Testis (tissue), 3 donors: ENCODE data around the gene NOX3. TPM values are rescaled to one million over a fixed set of nuclear protein-coding genes. Genes with fewer than 3 reads are reported as not detected.

Source experiments
- DNase-seq: peaks from one replicate; pipeline ENCODE4 v3.0.0-alpha.2; 2019
- H3K27ac ChIP-seq, 2 donors: fragments of 200-600 bp; sonication (generic); one replicate each; pipeline ENCODE4 v1.5.1; 2019
- H3K27me3 ChIP-seq: fragments of 200-600 bp; sonication (generic); one replicate; pipeline ENCODE4 v1.5.1; 2019
- H3K36me3 ChIP-seq: fragments of 200-600 bp; sonication (generic); one replicate; pipeline ENCODE4 v1.5.1; 2017; ENCODE audit warnings: low read depth; ENCODE audit errors: missing control alignments
- H3K4me1 ChIP-seq: fragments of 200-600 bp; sonication (generic); one replicate; pipeline ENCODE4 v1.5.1; 2019
- H3K4me3 ChIP-seq, 2 donors: fragments of 200-600 bp; sonication (generic); one replicate each; pipeline ENCODE4 v1.5.1; 2017 to 2019
- H3K9me3 ChIP-seq: fragments of 200-600 bp; sonication (generic); one replicate; pipeline ENCODE4 v1.5.1; 2017
- POLR2A ChIP-seq: fragments of 450-650 bp; IDR thresholded peaks from one replicate; pipeline ENCODE4 v1.6.1; 2017; ENCODE audit warnings: antibody characterized with exemption, mild to moderate bottlenecking, moderate library complexity
- WGBS, 2 donors: methylation state at CpG; one replicate each; pipeline ENCODE4 v1.1.5; 2018; 5-methylcytosine and 5-hydroxymethylcytosine counted together
- intact Hi-C: fragments of 100-400 bp; cut with DNase I; formaldehyde crosslinking; loops from one replicate; pipeline ENCODE4 v1.15.1; 2023; ENCODE audit warnings: low total_unique reads
- polyA plus RNA-seq: library from polyadenylated mRNA; stranded (reverse); fragments of 350-450 nt; fragmentation: Illumina TruSeq; extraction: RNeasy Lipid Tissue Mini Kit (QIAGEN cat#74804); gene quantifications from one replicate; pipeline ENCODE4 v1.2.3, GENCODE V29; 2014; ENCODE audit warnings: low read depth, low replicate concordance; ENCODE audit not compliant: insufficient read depth
- total RNA-seq, 2 donors: library from RNA; depleted of rRNA; stranded (reverse); fragments of >200 nt; gene quantifications; one replicate each; pipeline ENCODE4 v1.2.3, GENCODE V29; 2016
- TF ChIP-seq, protein P1 (sequence below), 3 experiments: fragments of 450-650 bp in 2 of 3; fragments of 200-600 bp in 1 of 3; sonication (generic) in 1 of 3; IDR thresholded peaks; one replicate each; pipeline ENCODE4 v1.5.1; 2016 to 2019; ENCODE audit warnings: antibody characterized with exemption in 3 of 3, mild to moderate bottlenecking in 2 of 3, moderate library complexity in 1 of 3

Gene NOX3
- total and polyA plus RNA-seq, 3 donors from 2014 or later = not detected

DNA sequence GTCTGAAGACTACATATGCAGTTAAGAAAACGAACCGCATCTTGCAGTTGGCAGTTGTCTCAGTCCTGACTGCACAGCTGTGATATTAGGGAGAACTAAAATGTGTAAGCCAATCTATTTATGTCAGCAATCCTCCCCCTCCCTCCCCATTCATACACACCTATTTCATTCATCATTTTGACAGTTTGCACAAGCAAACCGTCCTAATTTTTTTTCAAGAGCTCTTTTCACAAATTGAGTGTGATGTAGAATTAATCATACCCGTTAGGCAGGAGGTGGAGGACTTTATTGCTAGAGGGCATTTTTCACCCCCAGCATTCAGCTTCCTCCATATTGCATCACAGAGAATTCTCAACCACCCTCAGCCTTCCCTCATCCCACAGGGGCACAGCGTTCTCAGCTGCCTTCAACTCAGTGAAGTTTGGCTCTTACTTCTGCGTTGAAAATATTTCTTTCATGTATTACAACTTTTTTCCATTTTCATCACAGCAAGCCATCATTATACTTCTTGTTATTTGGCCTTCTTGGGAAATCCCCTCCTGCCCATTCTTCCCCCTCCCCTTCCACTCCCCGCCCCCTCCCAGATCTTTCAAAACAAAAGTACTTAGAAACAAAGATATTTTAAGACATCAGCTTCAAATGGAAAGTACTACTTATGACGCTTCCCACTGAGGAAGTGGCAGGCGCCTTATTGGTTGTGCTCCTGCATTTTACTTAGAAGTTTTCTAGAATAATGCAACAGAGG lies 37.5 kb downstream of the NOX3 start:
- Histone ChIP-seq H3K4me3 (no peak overlapping the region), H3K27ac (no peak overlapping the region), H3K4me1 (peaks cover 10% of the 10 kb centered on the region), H3K36me3 (no peaks in the 10 kb centered on the region), H3K27me3 (no peaks in the 10 kb centered on the region), H3K9me3 (no peaks in the 10 kb centered on the region)
- TF ChIP-seq, protein P1, sequence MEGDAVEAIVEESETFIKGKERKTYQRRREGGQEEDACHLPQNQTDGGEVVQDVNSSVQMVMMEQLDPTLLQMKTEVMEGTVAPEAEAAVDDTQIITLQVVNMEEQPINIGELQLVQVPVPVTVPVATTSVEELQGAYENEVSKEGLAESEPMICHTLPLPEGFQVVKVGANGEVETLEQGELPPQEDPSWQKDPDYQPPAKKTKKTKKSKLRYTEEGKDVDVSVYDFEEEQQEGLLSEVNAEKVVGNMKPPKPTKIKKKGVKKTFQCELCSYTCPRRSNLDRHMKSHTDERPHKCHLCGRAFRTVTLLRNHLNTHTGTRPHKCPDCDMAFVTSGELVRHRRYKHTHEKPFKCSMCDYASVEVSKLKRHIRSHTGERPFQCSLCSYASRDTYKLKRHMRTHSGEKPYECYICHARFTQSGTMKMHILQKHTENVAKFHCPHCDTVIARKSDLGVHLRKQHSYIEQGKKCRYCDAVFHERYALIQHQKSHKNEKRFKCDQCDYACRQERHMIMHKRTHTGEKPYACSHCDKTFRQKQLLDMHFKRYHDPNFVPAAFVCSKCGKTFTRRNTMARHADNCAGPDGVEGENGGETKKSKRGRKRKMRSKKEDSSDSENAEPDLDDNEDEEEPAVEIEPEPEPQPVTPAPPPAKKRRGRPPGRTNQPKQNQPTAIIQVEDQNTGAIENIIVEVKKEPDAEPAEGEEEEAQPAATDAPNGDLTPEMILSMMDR (IDR thresholded peaks at IDR 0.05) = no peak
- no peak for TF ChIP-seq POLR2A
- no peak for DNase-seq
- 34 to 42% methylated on average over 9 of the region's 9 CpGs for WGBS, 2 donors
- intact Hi-C loops = no loop called here

DNA sequence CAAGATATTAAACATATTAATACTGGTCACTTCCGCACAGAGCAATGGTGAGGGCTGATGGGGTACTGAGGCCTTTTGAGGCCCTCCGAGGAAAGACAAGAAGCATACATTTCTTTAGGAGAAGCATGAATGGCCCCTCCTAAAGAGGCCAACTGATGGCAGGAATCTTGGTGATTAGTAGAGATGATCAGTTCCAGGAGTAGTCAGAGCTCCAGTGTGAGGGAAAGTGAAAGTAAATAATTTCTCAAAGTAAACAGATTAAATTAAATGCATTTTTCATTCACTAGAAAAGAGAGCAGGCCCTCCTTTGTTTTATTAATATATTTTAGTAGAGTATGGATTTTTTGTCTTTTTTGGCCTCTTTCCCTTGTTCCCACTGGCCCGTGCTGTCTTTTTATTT lies 38.2 kb downstream of the NOX3 start:
- Histone ChIP-seq H3K27ac (no peak overlapping the region), H3K9me3 (no peaks in the 10 kb centered on the region)
- TF ChIP-seq POLR2A = no peak
- TF ChIP-seq, protein P1 (IDR thresholded peaks at IDR 0.05) = no peak

DNA sequence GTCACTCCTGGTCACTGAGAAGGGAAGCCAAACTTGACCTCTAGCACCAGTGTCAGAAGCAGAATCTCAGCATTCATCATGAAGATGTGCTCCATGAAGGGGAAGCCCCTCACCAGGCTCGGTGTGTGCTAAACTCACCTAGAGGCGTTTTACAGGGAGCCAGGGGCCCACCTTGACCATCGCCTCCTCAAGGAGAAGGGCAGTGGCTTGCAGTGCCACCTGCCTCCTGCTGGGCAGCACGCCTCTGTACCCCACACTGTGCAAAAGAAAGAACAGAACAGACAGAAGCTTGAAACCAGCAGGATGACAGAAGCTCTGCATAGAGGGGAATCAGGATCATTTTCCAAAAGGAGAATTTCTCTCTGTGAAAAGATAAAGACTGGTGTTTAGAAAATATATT lies 39.7 kb downstream of the NOX3 start:
- no peak for DNase-seq
- Histone ChIP-seq H3K9me3 (no peaks in the 10 kb centered on the region), H3K4me3 (no peak overlapping the region), H3K4me1 (peaks cover 10% of the 10 kb centered on the region), H3K27ac (no peak overlapping the region), H3K27me3 (no peaks in the 10 kb centered on the region), H3K36me3 (no peaks in the 10 kb centered on the region)
- TF ChIP-seq POLR2A = no peak
- TF ChIP-seq, protein P1 (IDR thresholded peaks at IDR 0.05) = no peak
- WGBS, 2 donors = 93% methylated on average over 3 to 4 of the region's 4 CpGs
- intact Hi-C loops = no loop called here

More for the DNA sequence above, 38.2 kb downstream of the NOX3 start:
- intact Hi-C loops = no loop called here
- Histone ChIP-seq H3K27me3 (no peaks in the 10 kb centered on the region), H3K4me1 (peaks cover 10% of the 10 kb centered on the region), H3K36me3 (no peaks in the 10 kb centered on the region), H3K4me3 (no peak overlapping the region)
- WGBS, 2 donors = 68 to 75% methylated on average over 3 of the region's 3 CpGs
- DNase-seq = no peak

DNA sequence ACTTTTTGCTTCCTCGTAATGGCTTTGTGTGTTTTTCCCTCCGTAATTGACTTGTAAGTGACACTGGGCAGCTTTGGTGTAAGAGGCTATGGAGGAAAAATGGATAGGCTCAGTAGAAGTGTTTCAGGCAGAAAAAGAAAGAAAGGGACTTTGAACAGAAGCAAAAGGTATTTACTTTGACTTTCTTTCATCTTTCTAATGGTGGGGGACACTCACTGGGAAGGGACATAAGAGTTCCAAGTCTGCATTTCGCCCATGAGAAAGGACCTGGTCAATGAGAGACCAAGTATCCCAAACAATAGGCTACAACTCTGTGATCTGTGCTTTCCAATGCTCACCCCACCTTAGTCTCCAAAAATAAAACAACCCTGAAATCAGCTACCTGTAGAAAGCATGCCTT lies 41.6 kb downstream of the NOX3 start:
- TF ChIP-seq POLR2A = no peak
- TF ChIP-seq, protein P1 (IDR thresholded peaks at IDR 0.05) = no peak
- Histone ChIP-seq H3K36me3 (no peaks in the 10 kb centered on the region), H3K4me1 (peaks cover 10% of the 10 kb centered on the region), H3K9me3 (no peaks in the 10 kb centered on the region), H3K4me3 (no peak overlapping the region), H3K27ac (no peak overlapping the region), H3K27me3 (no peaks in the 10 kb centered on the region)
- 89 to 97% methylated on average over 3 of the region's 3 CpGs for WGBS, 2 donors
- no peak for DNase-seq
- intact Hi-C loops = no loop called here

DNA sequence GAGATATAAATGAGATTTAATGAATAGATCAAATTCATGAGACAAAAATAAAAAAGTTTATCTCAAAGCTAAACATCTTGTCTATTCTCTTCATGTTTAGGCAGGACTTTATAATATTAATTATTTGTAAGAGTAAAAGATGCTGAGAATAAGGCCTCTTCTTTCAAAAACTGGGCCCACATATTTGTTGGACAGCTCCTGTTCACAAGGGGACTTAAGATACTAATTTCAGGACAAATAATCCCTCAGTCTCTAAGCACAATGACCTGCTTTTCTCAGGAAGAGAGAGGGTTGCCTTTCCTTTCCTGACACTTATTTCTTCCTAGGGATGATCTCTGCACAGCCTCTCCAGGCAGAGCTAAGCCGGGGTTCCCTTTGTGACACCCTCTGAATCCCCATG lies 43.3 kb downstream of the NOX3 start:
- intact Hi-C loops = no loop called here
- Histone ChIP-seq H3K9me3 (no peaks in the 10 kb centered on the region), H3K36me3 (no peaks in the 10 kb centered on the region), H3K27me3 (no peaks in the 10 kb centered on the region), H3K4me3 (no peak overlapping the region), H3K27ac (no peak overlapping the region), H3K4me1 (no peaks in the 10 kb centered on the region)
- whole genome bisulfite sequencing, 2 donors = 89 to 100% methylated on average over 1 of the region's 1 CpG
- DNase-seq = no peak
- no peak for TF ChIP-seq POLR2A
- TF ChIP-seq, protein P1 (IDR thresholded peaks at IDR 0.05) = no peak
